Middle frontal gyrus (tissue), 1 donor: ENCODE measurements around the gene MMADHC.

Experiments used
- DNase-seq: peaks from one replicate; pipeline ENCODE4 v3.0.0-alpha.2; 2015; ENCODE audit warnings: low spot score; ENCODE audit errors: extremely low spot score

The MMADHC gene

DNA sequence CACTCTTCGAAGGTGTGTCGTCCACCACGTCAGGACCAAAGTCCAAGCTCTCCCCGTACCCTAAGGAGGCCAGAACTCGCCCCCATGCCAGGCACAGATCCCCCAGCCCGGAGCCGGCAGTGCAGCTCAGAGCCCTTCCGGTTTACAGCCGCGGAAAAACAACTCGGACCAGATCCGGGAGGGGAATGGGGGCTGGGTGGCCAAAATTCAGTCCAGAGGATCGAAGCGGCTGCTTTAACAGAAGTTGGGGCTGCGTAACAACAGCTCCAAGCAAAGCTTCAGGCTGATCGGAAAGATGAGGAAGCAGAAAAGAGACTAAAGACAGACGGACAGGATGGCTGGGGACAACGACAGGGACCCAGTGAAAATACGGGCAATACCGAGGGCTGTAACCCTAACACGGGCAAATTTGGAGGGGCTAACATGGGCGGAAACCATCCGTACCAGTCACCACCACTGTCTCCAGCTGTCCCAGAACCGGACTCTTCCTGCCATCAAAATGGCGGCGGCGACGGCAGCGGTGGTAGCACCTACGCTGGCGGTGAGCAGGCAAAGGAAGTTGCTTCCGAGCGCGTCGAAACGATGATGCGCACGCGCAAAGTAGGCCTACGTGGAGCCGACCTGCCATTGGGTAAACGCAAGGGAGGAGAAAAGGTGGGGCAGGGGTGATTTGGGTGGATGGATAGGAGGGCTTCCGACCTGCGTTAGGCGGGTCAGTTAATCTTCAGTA, at the start of gene MMADHC:
MMADHC (minus strand) TSS at position 556 of the 730 bp plus-strand sequence. CDS start 678 bp downstream, outside the sequence.
- DNase-seq, result peak; percentile 91

DNA sequence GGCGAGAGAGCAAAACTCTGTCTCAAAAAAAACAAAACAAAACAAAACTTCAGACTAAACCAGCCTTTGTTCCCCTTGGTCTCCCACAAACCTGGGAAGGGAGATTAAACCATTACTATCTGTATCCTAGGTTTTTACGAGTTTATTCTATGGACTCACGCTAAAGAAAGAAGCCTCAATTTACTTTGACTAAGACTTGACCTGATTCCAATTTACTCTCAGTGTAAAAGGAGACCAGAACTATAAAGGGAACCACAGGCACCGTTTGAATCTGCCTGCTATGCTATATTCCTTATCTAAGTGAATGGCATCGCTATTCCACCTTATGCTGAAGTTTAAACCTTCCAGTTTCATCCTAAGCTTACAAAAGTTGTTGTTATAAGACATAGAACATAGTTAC, 46.5 kb upstream of the MMADHC start:
- DNase-seq, result no peak

DNA sequence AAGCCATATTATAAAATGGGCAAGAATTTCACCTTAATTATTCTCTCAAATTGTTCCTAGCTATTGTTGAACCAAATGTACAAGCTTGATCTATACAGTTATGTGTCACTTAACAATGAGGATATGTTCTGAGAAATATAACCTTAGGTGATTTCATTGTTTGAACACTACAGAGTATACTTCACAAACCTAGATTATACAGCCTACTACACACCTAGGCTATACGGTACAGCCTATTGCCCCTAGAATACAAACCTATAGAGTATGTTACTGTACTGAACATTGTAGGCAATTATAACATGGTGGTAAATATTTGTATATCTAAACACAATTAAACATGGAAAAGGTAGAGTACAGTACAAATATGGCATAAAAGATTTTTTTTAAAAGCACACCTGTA, 42.9 kb upstream of the MMADHC start:
- DNase-seq, result no peak

DNA sequence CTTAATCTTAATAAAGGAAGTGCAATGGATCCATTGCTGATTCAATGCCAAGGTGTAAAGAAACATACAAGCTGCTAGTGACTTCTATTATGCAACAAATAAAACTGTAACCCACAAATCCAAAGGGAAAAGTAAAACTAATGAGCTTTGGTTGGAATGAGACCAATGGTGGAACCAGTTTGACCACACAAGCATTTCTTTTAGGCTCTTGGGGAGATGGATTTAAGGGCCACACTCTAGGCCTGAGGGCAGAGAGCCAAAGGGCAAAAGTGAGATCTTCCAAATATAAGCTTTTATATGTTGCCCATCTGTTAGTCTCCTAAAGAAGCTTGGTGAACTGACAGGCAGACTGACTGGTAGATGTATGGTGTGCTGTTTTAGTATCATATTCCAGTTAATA, 41.5 kb upstream of the MMADHC start:
- no peak for DNase-seq

DNA sequence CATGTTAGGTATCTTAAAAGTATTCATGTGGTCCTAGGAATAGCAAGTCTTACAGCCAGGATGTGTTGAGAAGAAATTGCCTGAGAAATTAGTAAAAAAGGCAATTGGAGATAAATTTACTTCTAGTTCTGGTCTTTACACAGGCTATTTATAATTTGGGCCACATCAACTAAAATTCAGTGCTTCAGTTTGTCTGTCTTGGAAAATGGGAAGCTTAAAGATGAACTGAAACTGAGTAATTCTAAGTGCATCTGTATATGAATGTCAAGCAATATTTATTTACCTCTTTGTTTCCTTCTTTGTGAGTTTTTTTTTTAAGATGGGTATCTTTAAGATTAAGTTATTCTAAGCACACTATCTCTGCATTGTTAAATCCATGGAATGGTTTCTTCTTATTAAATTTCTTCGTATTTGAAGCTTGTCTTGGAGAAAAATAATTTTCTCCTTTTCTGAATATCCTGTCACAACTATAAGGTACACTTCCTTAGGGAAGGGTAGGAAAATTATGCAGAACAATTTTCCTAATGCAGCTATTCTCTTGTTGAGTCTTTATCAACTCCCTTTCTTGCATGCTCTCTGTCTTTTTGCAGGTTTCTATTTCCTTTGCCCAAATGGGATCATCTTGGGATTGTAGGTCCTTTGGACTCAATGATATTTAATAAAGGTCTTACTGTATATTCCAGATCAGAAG, 39.7 kb upstream of the MMADHC start:
- no peak for DNase-seq

DNA sequence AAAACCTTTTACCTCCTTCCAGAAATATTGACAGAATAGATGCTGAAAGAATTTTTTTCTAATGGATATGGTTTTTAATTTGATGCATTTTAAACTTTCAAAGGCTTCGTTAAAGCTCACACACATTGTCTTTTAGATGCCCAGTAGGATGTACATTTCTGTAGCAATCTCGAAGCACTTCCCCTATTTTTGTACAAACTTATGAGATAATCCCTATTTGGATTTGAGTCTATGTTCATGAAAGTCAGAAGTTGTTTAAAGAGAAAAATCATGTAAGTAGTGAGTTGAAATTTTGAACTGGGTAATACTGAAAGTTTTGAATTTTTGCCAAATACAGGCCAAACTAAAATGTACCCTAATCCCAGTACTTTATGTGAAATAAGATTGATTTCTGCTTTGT, 38.1 kb upstream of the MMADHC start:
- DNase-seq, result no peak

DNA sequence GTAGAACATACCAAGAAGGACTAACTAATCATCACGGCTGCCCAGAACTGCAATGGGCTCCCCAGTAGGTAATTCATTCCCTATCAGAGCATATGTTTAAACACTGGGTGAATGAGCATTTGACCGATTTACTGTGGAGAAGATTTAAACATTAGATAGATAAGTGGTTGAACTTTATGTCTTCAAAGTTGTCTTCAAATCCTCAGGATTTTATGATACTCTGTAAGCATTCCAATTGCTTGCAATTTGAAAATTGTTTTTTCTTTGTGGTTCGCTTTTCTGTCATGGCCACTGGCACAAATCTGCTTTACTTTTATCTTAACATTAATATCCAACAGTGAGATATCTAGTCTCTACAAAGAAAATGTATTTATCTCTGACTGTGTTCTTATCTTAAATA, 37.7 kb upstream of the MMADHC start:
- DNase-seq, result no peak

DNA sequence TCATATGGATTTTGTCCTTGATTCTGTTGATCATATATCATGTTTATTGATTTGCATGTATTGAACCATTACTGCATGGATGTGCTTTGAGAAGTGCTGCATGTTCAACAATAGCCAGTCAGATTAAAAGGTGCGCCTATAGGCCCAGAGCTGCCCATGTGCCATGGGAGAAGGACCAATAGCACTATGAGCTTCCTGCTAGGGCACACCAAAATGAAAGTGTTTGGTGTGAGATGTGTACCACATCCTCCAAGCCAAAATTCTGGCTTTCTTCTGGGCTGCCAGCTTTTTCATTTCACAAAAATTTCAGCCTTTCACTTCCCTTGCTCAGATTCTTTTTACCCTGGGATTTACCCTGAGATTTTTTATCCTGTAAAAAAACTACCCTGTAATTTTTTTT, 34.8 kb upstream of the MMADHC start:
- DNase-seq, result no peak

DNA sequence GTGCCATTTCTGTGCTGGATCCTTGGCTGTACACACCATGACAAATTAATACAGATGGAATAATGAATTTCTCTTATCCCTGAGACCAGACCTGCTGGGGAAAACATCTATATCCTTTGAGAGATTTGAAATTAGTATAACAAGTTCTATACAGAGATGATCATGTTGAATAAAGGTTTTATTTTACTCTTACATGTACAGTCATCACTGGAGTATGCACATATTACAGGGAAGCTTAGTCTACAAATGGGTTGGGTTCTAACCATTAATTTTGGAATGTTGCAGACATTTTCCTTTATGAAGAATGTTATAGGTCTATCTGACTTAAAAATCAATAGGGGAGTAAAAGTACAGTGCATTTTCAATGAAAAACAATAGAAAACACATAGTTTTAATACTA, 29.9 kb upstream of the MMADHC start:
- no peak for DNase-seq

DNA sequence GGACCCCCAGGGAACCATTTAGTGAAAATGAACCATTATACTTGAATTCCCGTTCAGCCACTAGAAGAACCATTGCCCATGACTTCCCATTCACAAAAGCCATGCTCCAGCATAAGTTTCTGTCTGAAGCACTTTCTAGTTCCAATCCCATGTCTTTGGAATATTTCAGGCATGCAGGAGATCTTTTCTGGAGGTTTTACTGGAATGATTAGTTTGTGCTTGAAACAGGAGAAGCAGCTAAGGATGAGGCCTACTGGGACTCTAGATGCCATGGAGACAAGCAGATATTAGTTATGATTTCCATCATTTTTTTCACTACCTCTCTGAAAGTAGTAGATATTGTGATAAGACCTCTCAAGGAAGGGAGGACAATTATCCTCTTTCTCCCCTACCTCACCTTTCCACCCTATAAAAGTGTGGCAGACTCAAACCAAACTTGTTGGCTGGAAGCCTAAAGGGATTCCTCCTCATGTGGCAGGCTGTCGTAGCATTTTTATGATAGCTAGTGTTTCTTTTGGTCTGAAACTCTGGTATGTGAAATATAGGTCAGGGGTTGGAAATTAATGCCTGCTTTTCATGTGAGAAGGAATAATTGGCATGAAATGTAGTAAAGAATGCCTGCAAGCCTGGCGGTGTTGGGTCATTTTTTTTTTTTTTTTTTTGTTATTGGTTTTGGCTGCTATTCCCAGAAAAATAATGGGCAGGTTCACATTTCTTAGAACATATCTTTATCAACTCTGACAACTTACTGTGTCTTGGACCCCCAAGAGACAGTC, 29.3 kb upstream of the MMADHC start:
- DNase-seq, result no peak

DNA sequence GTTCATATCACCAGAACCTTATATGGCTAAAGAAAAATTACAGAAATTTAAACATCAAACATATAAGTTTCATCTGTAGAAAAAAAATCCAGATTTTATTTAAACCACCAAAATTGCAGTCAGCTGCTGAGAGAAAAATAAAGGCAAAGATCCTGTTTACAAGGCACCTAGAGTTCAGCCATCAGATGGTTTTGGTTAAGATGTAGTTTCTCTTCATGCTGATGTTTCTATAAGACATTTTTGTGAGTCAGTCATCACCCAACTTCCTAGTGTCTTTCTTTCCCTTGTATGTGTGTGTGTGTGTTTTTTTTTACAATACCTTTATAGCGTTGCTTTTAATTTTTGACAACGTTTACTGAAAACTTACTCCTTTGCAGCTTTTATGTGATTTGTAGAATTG, 26.1 kb upstream of the MMADHC start:
- DNase-seq, result no peak

DNA sequence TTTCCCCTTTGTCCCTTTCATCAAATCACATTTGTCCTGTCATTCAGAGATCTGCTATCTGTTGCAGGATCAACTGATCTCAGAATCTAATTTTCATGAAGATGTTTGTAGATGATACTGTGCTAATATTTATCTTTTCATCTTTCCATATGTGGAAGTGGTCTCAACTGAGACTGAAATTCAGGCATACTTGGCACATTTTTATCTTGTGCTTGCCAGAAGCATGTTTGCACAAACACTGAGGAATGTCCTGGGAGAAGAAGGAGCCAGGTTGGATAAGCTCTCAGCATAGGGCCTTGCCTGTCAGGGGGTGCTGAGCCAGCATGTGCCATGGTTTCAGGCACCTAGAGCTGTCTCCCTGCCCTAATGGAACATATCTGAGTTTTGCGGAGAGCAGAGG, 24.5 kb upstream of the MMADHC start:
- DNase-seq, result no peak

DNA sequence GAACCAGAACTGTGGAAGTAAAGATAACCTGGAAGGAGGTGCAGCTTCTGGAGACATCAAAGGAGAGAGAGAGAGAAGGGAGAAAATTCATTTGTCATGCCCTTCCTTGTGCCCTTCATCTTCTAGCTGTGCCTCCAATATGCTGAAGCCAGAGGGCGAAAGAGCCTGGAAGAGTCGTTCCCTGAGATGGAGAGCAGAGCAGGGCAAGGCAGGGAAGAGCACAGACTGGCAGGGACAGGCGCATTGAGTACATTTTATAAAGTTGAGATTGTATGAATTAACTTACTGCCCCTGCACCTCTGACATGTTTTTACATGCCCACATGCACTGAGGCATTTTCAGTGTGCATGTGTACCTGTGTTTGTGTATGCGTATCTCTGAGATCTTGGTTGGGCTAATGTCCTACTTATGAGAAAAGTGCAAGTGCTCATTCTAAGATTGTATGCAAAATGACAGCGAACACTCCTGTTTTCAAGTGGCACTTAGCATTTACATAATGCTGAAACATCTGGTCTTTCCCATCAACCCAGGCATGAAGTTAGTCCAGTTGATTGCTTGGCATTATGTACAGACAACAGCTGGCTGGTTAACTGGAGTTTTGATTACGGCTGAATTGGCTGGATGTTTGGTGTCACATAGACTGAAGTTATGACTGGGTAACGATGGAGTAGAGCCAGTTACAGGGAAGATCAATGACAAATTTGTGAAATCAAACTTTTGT, 23.7 kb upstream of the MMADHC start:
- no peak for DNase-seq

DNA sequence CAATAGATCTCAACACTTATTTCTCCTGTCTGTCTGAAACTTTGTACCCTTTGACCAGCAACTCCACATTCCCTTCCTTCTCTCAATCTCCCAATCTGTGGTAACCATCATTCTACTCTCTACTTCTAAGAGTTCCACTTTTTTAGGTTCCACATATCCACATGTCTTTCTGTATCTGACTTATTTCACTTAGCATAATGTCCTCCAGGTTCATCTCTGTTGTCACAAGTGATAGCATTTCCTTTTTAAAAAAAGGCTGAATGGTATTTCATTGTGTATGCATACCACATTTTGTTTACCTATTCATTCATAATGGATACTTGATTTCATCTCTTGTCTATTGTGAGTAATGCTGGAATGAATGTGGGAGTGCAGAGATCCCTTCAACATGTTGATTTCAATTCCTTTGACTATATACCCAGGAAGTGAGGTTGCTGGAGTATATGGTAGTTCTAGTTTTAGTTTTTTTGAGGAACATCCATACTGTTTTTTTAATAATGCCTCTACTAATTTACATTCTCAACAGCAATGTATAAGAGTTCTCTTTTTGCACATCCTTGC, 18.8 kb upstream of the MMADHC start:
- no peak for DNase-seq

DNA sequence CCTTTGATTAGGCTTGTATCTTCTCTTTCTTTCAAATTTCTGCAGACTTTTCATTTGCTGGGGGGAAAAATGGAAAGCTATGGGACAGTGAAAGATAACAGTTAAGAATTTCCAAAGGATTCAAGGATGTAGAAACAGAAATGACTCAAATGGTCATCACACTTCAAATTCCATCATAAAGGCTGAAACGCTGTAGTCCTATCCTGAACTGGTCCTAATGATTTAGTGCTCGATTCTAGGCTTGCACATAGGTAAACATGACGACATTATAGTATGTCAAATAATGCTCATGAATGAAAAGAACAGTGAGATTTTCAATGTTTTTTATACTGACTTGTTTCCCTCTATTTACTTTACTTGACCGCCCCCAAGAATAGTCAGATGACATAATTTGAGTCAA, 15.7 kb upstream of the MMADHC start:
- DNase-seq, result no peak

DNA sequence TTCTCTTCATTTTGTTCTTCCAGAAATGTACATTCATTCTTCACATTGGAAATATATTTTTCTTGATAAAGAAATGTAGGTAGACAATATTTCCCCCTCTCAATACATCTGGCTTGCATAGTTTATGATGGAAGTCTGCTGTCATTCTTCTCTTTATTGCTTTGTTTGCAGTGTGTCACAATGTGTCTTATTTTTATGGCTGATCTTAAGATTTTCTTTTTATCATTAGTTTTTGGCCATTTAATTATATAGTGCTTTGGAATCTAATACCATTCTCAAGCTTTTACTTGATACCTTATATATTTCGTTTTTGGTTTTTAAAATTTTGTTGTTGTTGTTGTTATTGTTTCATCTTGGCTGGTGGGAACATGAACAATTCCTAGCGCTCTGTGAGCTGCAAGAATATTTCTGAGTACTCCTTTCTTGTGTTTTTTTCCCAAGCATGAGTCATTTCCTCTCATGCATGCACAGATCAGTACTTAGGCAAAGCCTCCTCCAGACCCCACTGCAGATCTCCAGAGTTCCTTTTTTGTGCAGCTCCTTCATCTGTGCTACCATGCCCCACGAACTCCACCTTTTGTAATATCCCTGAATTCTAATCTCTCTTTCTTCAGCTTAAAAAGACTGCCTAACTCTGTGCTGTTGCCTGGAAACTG, 13.7 kb upstream of the MMADHC start:
- DNase-seq, result no peak

DNA sequence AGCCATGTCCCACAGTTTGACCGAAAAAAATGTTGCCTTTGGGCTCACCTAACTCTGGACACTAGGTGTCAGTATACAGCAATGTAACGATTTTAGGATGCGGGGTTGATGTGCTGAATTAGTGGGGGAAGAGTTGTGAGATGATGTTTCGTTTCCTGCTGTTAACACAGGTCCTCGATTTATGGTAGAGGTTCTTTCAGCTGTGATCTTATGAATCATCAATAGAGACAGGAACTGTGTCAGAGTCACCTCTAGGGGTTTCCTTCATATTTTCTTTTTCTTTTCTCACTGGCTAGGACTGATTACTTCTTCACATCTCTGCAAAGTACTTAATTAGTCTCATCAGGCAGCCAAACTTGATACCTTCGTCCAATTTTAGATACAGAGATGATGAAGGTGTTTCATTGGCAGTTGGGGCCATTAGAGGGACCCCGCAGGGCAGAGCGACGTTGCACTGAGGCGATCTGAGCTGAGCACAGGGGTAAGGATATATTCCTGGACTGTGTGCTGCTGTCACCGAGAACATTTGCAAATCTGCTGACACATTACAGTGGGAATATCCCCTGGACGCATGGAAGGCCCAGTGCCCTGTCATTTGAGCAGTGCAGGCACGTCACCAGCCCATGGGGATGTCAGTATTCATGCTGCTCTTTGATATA, 10.2 kb upstream of the MMADHC start:
- peak; percentile 56 for DNase-seq

DNA sequence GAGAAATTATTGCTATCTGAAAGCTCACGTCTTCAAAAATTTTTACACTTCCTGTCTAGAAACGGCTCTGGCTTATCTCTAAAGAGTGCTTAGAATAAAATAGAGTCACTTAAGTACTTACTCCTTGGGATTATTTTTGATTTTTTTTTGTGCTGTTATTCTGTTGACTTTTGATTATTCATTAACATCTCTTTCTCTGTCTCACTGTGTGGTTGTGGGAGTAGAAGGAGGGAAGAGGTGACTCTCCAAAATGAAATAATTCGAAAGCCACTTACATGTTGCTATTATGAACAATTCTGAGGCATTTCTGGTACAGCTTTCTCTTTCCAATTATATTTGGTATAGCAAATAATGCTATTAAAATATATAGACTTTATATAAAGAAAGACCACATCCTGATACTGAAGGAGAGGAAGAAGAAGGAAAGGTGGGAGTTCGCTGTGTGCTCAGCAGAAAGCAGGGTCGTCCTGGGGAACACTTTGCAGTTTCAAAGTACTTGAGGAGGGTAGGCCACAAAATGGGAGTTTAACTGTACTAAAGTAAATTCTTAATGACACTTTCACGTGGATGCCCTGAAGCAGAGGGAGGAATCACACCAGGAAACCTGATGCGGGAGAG, 9.6 kb upstream of the MMADHC start:
- no peak for DNase-seq

DNA sequence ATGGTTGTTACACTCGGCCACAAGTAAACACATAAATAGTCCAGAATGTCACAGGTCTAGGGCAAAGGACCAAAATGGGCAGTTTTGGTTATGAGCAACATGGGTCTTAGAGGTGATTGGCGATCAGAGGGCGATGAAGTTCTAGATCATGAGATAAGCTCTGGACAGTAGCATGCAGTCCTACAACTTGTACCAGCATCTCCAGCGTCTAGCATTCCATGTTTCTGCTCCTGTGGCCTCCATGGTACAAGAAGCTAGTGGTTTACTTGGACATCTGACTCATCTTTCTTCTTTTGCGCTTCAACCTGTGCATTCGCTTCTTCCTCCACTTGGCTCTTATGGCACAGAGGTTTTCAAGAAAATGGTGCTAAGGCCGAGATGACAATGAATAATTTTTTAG, 8.9 kb upstream of the MMADHC start:
- no peak for DNase-seq
